H9 (cell line): ENCODE results near the gene ADGRG1. TPM values are rescaled to one million over a fixed set of nuclear protein-coding genes. Genes with fewer than 3 reads are reported as not detected.
A peak's percentile ranks its signal among the peaks of the same experiment; 100 is the strongest.

Source experiments
- DNase-seq: peaks from one replicate; pipeline ENCODE4 v3.0.0-alpha.2; 2017
- H2AFZ ChIP-seq: one replicate; pipeline ENCODE4 v1.6.1; 2013; ENCODE audit warnings: mild to moderate bottlenecking, low read length, control low read depth, moderate library complexity
- H2AK5ac ChIP-seq: 2 replicates; pipeline ENCODE4 v1.6.1; 2013; ENCODE audit warnings: low read length, control low read depth, mixed read lengths; ENCODE audit not compliant: insufficient read length
- H2BK120ac ChIP-seq: one replicate; pipeline ENCODE4 v1.6.1; 2013; ENCODE audit warnings: low read depth, mild to moderate bottlenecking, low read length, control low read depth, inconsistent platforms; ENCODE audit not compliant: poor library complexity, severe bottlenecking
- H2BK12ac ChIP-seq: 2 replicates; pipeline ENCODE4 v1.6.1; 2013; ENCODE audit warnings: low read length, control low read depth, mixed read lengths, low read depth; ENCODE audit not compliant: insufficient read length
- H2BK15ac ChIP-seq: 2 replicates; pipeline ENCODE4 v1.6.1; 2013; ENCODE audit warnings: low read depth, low read length, control low read depth
- H2BK20ac ChIP-seq: one replicate; pipeline ENCODE4 v1.6.1; 2013; ENCODE audit warnings: low read depth, mild to moderate bottlenecking, low read length, control low read depth, inconsistent platforms; ENCODE audit not compliant: poor library complexity, severe bottlenecking
- H2BK5ac ChIP-seq: 2 replicates; pipeline ENCODE4 v1.6.1; 2013; ENCODE audit warnings: low read length, control low read depth, mixed read lengths; ENCODE audit not compliant: insufficient read length
- H3K14ac ChIP-seq: 2 replicates; pipeline ENCODE4 v1.6.1; 2013; ENCODE audit warnings: low read length, control low read depth; ENCODE audit not compliant: insufficient read depth
- H3K18ac ChIP-seq: 2 replicates; pipeline ENCODE4 v1.6.1; 2013; ENCODE audit warnings: low read depth, mild to moderate bottlenecking, mixed read lengths, low read length, control low read depth; ENCODE audit not compliant: insufficient read length
- H3K23ac ChIP-seq: 2 replicates; pipeline ENCODE4 v1.6.1; 2013; ENCODE audit warnings: low read length, control low read depth, mixed read lengths, low read depth; ENCODE audit not compliant: insufficient read length
- H3K23me2 ChIP-seq: 2 replicates; pipeline ENCODE4 v1.6.1; 2013; ENCODE audit warnings: low read depth, mild to moderate bottlenecking, mixed read lengths, low read length, control low read depth; ENCODE audit not compliant: insufficient read length, poor library complexity, severe bottlenecking
- H3K27ac ChIP-seq: 2 replicates; pipeline ENCODE4 v1.5.1; 2013; ENCODE audit warnings: low read length, control low read depth, mixed read lengths, low read depth; ENCODE audit not compliant: insufficient read length
- H3K27me3 ChIP-seq: 2 replicates; pipeline ENCODE4 v1.6.1; 2013; ENCODE audit warnings: low read length, control low read depth, inconsistent platforms; ENCODE audit not compliant: insufficient read depth
- H3K4ac ChIP-seq: 2 replicates; pipeline ENCODE4 v1.6.1; 2013; ENCODE audit warnings: low read depth, mild to moderate bottlenecking, control low read depth, inconsistent platforms, low read length, moderate library complexity
- H3K4me1 ChIP-seq: 2 replicates; pipeline ENCODE4 v1.6.1; 2013; ENCODE audit warnings: low read length, control low read depth, inconsistent platforms; ENCODE audit not compliant: insufficient read depth
- H3K4me2 ChIP-seq: 2 replicates; pipeline ENCODE4 v1.6.1; 2013; ENCODE audit warnings: low read length, control low read depth, mixed read lengths; ENCODE audit not compliant: insufficient read length, insufficient read depth
- H3K56ac ChIP-seq: 2 replicates; pipeline ENCODE4 v1.6.1; 2013; ENCODE audit warnings: low read depth, mild to moderate bottlenecking, mixed read lengths, low read length, control low read depth; ENCODE audit not compliant: insufficient read length
- H3K79me1 ChIP-seq: 2 replicates; pipeline ENCODE4 v1.6.1; 2013; ENCODE audit warnings: low read depth, mild to moderate bottlenecking, moderate library complexity, low read length, control low read depth, inconsistent platforms; ENCODE audit not compliant: insufficient read depth, poor library complexity, severe bottlenecking
- H3K79me2 ChIP-seq: 2 replicates; pipeline ENCODE4 v1.6.1; 2013; ENCODE audit warnings: low read length, control low read depth, inconsistent platforms; ENCODE audit not compliant: insufficient read depth
- H3K9ac ChIP-seq: 2 replicates; pipeline ENCODE4 v1.6.1; 2013; ENCODE audit warnings: low read length, control low read depth, mixed read lengths; ENCODE audit not compliant: insufficient read length; ENCODE audit errors: extremely low read depth
- H3K9me3 ChIP-seq: one replicate; pipeline ENCODE4 v1.6.1; 2013; ENCODE audit warnings: low read depth, low read length, inconsistent platforms; ENCODE audit not compliant: control insufficient read depth
- H3T11ph ChIP-seq: one replicate; pipeline ENCODE4 v1.6.1; 2013; ENCODE audit warnings: mild to moderate bottlenecking, low read length, control low read depth, inconsistent platforms
- H4K20me1 ChIP-seq: one replicate; pipeline ENCODE4 v1.6.1; 2013; ENCODE audit not compliant: control insufficient read depth, insufficient read length, insufficient read depth
- H4K5ac ChIP-seq: 2 replicates; pipeline ENCODE4 v1.6.1; 2013; ENCODE audit warnings: low read depth, mild to moderate bottlenecking, mixed read lengths, low read length, control low read depth; ENCODE audit not compliant: insufficient read length
- H4K8ac ChIP-seq: replicated peaks from 2 replicates; pipeline ENCODE4 v1.6.1; 2013; ENCODE audit warnings: low read length, control low read depth, mixed read lengths, low read depth; ENCODE audit not compliant: insufficient read length
- H4K91ac ChIP-seq: 2 replicates; pipeline ENCODE4 v1.6.1; 2013; ENCODE audit warnings: low read depth, mild to moderate bottlenecking, moderate library complexity, mixed read lengths, low read length, control low read depth; ENCODE audit not compliant: insufficient read length
- H3K27ac Mint-ChIP-seq, 3 experiments: 2 replicates in 2 of 3; 3 replicates in 1 of 3; pipeline ENCODE4 v1.8.0; 2020 to 2021; ENCODE audit warnings: mixed read lengths in 3 of 3, mild to moderate bottlenecking in 1 of 3, moderate library complexity in 1 of 3
- H3K27me3 Mint-ChIP-seq: 2 replicates; pipeline ENCODE4 v1.8.0; 2021; ENCODE audit warnings: low read depth, mild to moderate bottlenecking, moderate library complexity, mixed read lengths
- H3K36me3 Mint-ChIP-seq, 3 experiments: 2 replicates in 2 of 3; 3 replicates in 1 of 3; pipeline ENCODE4 v1.8.0; 2020 to 2021; ENCODE audit warnings: low read depth in 3 of 3, mixed read lengths in 3 of 3; ENCODE audit not compliant: insufficient read depth in 1 of 3
- H3K4me1 Mint-ChIP-seq, 2 experiments: 2 replicates each; pipeline ENCODE4 v1.8.0; 2020; ENCODE audit warnings: mixed read lengths in 2 of 2
- H3K4me3 Mint-ChIP-seq, 2 experiments: 2 replicates in 1 of 2; 3 replicates in 1 of 2; pipeline ENCODE4 v1.8.0; 2020 to 2021; ENCODE audit warnings: mild to moderate bottlenecking in 2 of 2, mixed read lengths in 2 of 2, moderate library complexity in 1 of 2
- H3K9me3 Mint-ChIP-seq, 2 experiments: 2 replicates in 1 of 2; 3 replicates in 1 of 2; pipeline ENCODE4 v1.8.0; 2020; ENCODE audit warnings: mild to moderate bottlenecking in 2 of 2, mixed read lengths in 2 of 2, moderate library complexity in 1 of 2
- WGBS: extraction: QIAGEN DNeasy Blood & Tissue Kit; methylation state at CpG from one replicate; pipeline ENCODE4 v1.1.7; 2013; ENCODE audit warnings: missing lambda C conversion rate, low lambda C conversion rate, mixed read lengths; ENCODE audit not compliant: insufficient read length; ENCODE audit errors: extremely low coverage; 5-methylcytosine and 5-hydroxymethylcytosine counted together
- total RNA-seq: library from RNA; stranded (reverse); gene quantifications from 2 replicates; pipeline ENCODE4 v1.2.1, GENCODE V29; 2021
- TF ChIP-seq, protein P1 (sequence below): fragments of 200-600 bp; sonication (generic); conservative IDR thresholded peaks from 3 replicates; pipeline ENCODE4 v1.8.0; 2021; ENCODE audit warnings: antibody characterized with exemption, mild to moderate bottlenecking

ADGRG1 gene
- total RNA-seq, 1 experiment from 2014 or later = 1.1 TPM

DNA sequence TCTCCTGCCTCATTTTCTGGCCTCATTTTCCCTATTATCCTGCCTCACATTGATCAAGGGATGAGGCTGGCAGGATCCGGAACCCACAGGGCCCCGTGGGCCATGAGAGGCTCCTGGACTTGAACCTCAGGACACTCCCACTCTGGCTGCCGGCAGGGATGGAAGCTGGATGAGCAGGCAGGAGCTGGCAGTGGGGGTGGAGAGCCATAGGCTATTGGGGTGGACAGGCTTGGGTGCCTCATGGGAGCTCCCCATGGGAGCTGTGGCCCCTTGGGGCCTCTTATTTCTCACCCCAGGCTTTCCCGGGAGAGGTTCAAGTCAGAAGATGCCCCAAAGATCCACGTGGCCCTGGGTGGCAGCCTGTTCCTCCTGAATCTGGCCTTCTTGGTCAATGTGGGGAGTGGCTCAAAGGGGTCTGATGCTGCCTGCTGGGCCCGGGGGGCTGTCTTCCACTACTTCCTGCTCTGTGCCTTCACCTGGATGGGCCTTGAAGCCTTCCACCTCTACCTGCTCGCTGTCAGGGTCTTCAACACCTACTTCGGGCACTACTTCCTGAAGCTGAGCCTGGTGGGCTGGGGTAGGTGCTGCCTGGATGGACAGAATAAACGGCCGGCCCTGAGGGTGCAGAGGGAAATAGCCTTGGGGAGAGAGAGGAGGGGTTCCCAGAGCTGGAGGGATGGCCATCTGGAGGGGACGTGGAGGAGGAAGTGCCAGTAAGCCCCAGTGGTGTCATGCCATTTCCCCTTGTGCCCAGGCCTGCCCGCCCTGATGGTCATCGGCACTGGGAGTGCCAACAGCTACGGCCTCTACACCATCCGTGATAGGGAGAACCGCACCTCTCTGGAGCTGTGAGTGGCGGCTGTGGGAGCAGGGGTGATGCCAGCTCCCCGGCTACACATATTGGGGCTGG is 55.5 kb downstream of the ADGRG1 start:
- Mint-ChIP-seq H3K36me3 (no peaks in the 10 kb centered on the region), H3K27me3 (peaks cover 6% of the 10 kb centered on the region; the same call in 1 of the 2 replicates), H3K4me1 (peaks cover 2 to 21% of the 10 kb centered on the region in 2 experiments; a peak in 3 of 4 replicates), H3K27ac (peak overlapping the region in 1 of 3 experiments; percentile 65; a peak in 2 of 7 replicates), H3K9me3 (no peaks in the 10 kb centered on the region), H3K4me3 (no peak overlapping the region)
- H3K4ac ChIP-seq = no peak overlapping the region
- no peaks in the 10 kb centered on the region for H4K20me1 ChIP-seq
- H3K9me3 ChIP-seq = no peaks in the 10 kb centered on the region
- H3K27me3 ChIP-seq = no peaks in the 10 kb centered on the region
- no peak overlapping the region for H2BK5ac ChIP-seq
- no peak overlapping the region for H3K27ac ChIP-seq
- no peak overlapping the region for H3K18ac ChIP-seq
- no CpG with 5 or more reads among the region's 18 CpGs for WGBS
- H3K23ac ChIP-seq = no peak overlapping the region
- H3T11ph ChIP-seq = no peak overlapping the region
- H4K5ac ChIP-seq = no peak overlapping the region
- H3K9ac ChIP-seq = no peak overlapping the region
- TF ChIP-seq, protein P1, sequence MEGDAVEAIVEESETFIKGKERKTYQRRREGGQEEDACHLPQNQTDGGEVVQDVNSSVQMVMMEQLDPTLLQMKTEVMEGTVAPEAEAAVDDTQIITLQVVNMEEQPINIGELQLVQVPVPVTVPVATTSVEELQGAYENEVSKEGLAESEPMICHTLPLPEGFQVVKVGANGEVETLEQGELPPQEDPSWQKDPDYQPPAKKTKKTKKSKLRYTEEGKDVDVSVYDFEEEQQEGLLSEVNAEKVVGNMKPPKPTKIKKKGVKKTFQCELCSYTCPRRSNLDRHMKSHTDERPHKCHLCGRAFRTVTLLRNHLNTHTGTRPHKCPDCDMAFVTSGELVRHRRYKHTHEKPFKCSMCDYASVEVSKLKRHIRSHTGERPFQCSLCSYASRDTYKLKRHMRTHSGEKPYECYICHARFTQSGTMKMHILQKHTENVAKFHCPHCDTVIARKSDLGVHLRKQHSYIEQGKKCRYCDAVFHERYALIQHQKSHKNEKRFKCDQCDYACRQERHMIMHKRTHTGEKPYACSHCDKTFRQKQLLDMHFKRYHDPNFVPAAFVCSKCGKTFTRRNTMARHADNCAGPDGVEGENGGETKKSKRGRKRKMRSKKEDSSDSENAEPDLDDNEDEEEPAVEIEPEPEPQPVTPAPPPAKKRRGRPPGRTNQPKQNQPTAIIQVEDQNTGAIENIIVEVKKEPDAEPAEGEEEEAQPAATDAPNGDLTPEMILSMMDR = no peak
- H2AK5ac ChIP-seq = no peak overlapping the region
- no peak overlapping the region for H2BK15ac ChIP-seq
- no peak overlapping the region for H2BK20ac ChIP-seq
- H3K14ac ChIP-seq = no peak overlapping the region; the same call in 1 of the 2 replicates
- H2BK120ac ChIP-seq = no peak overlapping the region
- no peak overlapping the region for H3K4me2 ChIP-seq
- H3K23me2 ChIP-seq = no peaks in the 10 kb centered on the region
- no peaks in the 10 kb centered on the region; the same call in 1 of the 2 replicates for H3K4me1 ChIP-seq
- H3K56ac ChIP-seq = no peak overlapping the region
- no peak overlapping the region for H4K8ac ChIP-seq
- no peak overlapping the region for H4K91ac ChIP-seq
- no peak overlapping the region for H2BK12ac ChIP-seq
- no peaks in the 10 kb centered on the region for H3K79me1 ChIP-seq
- no peak for DNase-seq
- no peaks in the 10 kb centered on the region for H3K79me2 ChIP-seq
- no peak overlapping the region for H2AFZ ChIP-seq
